ENCODE data around the gene DOK3. TPM values are rescaled to one million over a fixed set of nuclear protein-coding genes. Genes with fewer than 3 reads are reported as not detected.
A peak's percentile ranks its signal among the peaks of the same experiment; 100 is the strongest.

Gene DOK3
- polyA plus RNA-seq, 3 donors = 62.8 to 196 (median 98.3) TPM

DNA sequence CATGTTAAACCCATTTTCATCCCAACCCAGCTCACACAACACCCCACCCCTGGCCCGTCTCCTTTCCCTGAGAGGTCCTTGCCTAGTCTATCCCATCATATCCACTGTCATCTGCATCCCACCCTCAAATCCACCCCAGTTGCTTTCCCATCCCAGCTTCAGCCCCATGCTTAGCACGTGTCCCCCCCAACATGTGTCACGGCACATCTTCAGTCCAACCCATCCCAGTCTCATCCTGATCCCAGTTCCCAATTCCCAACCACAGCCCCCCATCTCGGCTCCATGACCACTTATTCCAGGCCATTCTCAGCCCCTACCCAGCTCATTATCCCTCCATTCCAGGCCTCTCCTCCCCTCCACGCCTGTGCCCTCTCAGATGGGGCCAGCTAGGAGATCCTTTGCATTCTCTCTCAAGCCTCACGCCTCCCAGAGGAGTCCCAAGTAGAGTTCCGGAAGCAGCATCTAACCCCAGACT, 35.6 kb downstream of the DOK3 start:
- TF ChIP-seq, protein P1, sequence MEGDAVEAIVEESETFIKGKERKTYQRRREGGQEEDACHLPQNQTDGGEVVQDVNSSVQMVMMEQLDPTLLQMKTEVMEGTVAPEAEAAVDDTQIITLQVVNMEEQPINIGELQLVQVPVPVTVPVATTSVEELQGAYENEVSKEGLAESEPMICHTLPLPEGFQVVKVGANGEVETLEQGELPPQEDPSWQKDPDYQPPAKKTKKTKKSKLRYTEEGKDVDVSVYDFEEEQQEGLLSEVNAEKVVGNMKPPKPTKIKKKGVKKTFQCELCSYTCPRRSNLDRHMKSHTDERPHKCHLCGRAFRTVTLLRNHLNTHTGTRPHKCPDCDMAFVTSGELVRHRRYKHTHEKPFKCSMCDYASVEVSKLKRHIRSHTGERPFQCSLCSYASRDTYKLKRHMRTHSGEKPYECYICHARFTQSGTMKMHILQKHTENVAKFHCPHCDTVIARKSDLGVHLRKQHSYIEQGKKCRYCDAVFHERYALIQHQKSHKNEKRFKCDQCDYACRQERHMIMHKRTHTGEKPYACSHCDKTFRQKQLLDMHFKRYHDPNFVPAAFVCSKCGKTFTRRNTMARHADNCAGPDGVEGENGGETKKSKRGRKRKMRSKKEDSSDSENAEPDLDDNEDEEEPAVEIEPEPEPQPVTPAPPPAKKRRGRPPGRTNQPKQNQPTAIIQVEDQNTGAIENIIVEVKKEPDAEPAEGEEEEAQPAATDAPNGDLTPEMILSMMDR (IDR thresholded peaks at IDR 0.05) = no peak
- Histone ChIP-seq H3K4me3 (replicated peaks in 1 of 3; ENCODE audit: low read depth in 2 of 3, low read length in 3 of 3) (no peak overlapping the region), H4K20me1 (ENCODE audit: insufficient read depth, low read length) (peaks cover 24% of the 10 kb centered on the region), H3K4me2 (replicated peaks; ENCODE audit: extremely low read depth, low read length, poor library complexity, severe bottlenecking) (no peak overlapping the region), H3K79me2 (ENCODE audit: insufficient read depth, low read length) (no peaks in the 10 kb centered on the region), H3K27ac (ENCODE audit: low read depth in 1 of 2, low read length in 2 of 2) (no peak overlapping the region), H3K27me3 (ENCODE audit: control insufficient read depth in 2 of 2, insufficient read depth in 2 of 2, low read length in 2 of 2) (peaks cover 18 to 55% of the 10 kb centered on the region in 2 donors), H3K4me1 (ENCODE audit: control insufficient read depth in 1 of 2, insufficient read depth in 2 of 2, low read length in 2 of 2) (peaks cover 38 to 61% of the 10 kb centered on the region in 2 donors), H2AFZ (ENCODE audit: insufficient read depth, low read depth, low read length, poor library complexity, severe bottlenecking) (no peak overlapping the region), H3K36me3 (replicated peaks in 1 of 2; ENCODE audit: control insufficient read depth in 1 of 2, insufficient read depth in 2 of 2, low read length in 2 of 2) (no peaks in the 10 kb centered on the region), H3K9ac (ENCODE audit: insufficient read depth, low read length, poor library complexity, severe bottlenecking) (no peak overlapping the region), H3K9me3 (replicated peaks in 1 of 2; ENCODE audit: control insufficient read depth in 1 of 2, insufficient read depth in 1 of 2, low read length in 2 of 2) (peaks cover 0 to 11% of the 10 kb centered on the region in 2 donors)
- 85% methylated on average over 7 of the region's 7 CpGs for WGBS (ENCODE audit: insufficient coverage)
- Mint-ChIP-seq H3K36me3 (peaks cover 13 to 14% of the 10 kb centered on the region in 2 donors), H3K27ac (peak overlapping the region in 3 of 7 donors; percentile 40 to 76 (median 55)), H3K4me1 (peaks cover 62% of the 10 kb centered on the region), H3K27me3 (ENCODE audit: low read depth in 3 of 3) (peaks cover 58 to 73% (median 66%) of the 10 kb centered on the region in 3 donors), H3K4me3 (peak overlapping the region; percentile 9 to 86), H3K9me3 (peaks cover 0 to 17% (median 4%) of the 10 kb centered on the region in 7 donors)
- DNase-seq = no peak
- intact Hi-C loops (cut with micrococcal nuclease) = no loop called here

DNA sequence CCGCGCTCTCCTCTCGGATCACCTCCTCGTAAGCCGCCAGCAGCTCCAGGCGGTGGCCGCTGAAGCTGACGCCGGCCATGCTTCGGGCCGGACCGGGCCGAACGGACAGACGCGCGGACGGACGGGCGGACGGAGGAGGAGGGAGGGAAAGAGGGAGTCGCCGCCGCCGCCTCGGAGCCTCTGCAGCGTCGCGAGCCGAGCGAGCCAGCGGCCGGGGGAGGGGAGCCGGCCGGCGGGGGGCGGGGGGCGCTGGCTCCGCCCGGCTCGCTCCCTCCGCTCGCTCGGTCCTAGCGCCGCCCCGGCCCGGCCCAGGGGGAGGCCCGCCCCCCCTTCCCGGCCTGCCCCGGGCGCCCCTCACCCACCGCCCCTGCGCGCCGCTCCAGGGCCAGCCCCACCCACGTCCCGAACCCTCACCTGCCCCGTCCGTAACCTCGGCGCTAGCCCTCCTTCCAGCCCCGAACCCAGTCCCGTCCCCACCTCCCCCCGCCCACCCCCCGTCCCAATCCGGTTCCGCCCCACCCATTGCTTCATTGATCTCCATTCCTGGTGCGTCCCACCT, 36.1 kb downstream of the DOK3 start, which contains the start of gene DBN1:
DBN1 (minus strand) TSS at position 192 of the 559 bp plus-strand sequence; CDS start at position 79, 113 bp downstream.
- Histone ChIP-seq H2AFZ (ENCODE audit: insufficient read depth, low read depth, low read length, poor library complexity, severe bottlenecking) (peak within 1 kb of the TSS; percentile 13), H4K20me1 (ENCODE audit: insufficient read depth, low read length) (peaks cover 24% of the 10 kb centered on the region), H3K4me2 (replicated peaks; ENCODE audit: extremely low read depth, low read length, poor library complexity, severe bottlenecking) (peak within 1 kb of the TSS; percentile 51), H3K27ac (ENCODE audit: low read depth in 1 of 2, low read length in 2 of 2) (no peak within 1 kb of the TSS), H3K79me2 (ENCODE audit: insufficient read depth, low read length) (no peaks in the 10 kb centered on the region), H3K4me3 (replicated peaks in 1 of 3; ENCODE audit: low read depth in 2 of 3, low read length in 3 of 3) (no peak within 1 kb of the TSS), H3K4me1 (ENCODE audit: control insufficient read depth in 1 of 2, insufficient read depth in 2 of 2, low read length in 2 of 2) (peaks cover 33 to 56% of the 10 kb centered on the region in 2 donors), H3K9me3 (replicated peaks in 1 of 2; ENCODE audit: control insufficient read depth in 1 of 2, insufficient read depth in 1 of 2, low read length in 2 of 2) (peaks cover 0 to 11% of the 10 kb centered on the region in 2 donors), H3K9ac (ENCODE audit: insufficient read depth, low read length, poor library complexity, severe bottlenecking) (no peak within 1 kb of the TSS), H3K27me3 (ENCODE audit: control insufficient read depth in 2 of 2, insufficient read depth in 2 of 2, low read length in 2 of 2) (peaks cover 18 to 55% of the 10 kb centered on the region in 2 donors), H3K36me3 (replicated peaks in 1 of 2; ENCODE audit: control insufficient read depth in 1 of 2, insufficient read depth in 2 of 2, low read length in 2 of 2) (no peaks in the 10 kb centered on the region)
- no peak for DNase-seq
- 2% methylated on average over 27 of the region's 69 CpGs for WGBS (ENCODE audit: insufficient coverage)
- H3K27me3 Mint-ChIP-seq (ENCODE audit: low read depth in 3 of 3) = peaks cover 62 to 77% (median 69%) of the 10 kb centered on the region in 3 donors
- TF ChIP-seq, protein P1 (IDR thresholded peaks at IDR 0.05) = no peak
- intact Hi-C loops (cut with micrococcal nuclease) = no loop called here
- H3K4me3 Mint-ChIP-seq = peak within 1 kb of the TSS; percentile 64 to 86
- H3K36me3 Mint-ChIP-seq = peaks cover 9 to 14% of the 10 kb centered on the region in 2 donors
- peaks cover 0 to 14% (median 4%) of the 10 kb centered on the region in 7 donors for H3K9me3 Mint-ChIP-seq
- H3K4me1 Mint-ChIP-seq = peaks cover 57% of the 10 kb centered on the region
- H3K27ac Mint-ChIP-seq = peak within 1 kb of the TSS in 3 of 7 donors; percentile 40 to 76 (median 55)

Measured in CD14-positive monocyte (primary cell).